Ectodermal cell (in vitro differentiated cells): Measurements from ENCODE around the gene ZNF207.

Source experiments
- H3K27ac ChIP-seq: 2 replicates; pipeline ENCODE4 v1.7.0; 2013; ENCODE audit warnings: mild to moderate bottlenecking, low read depth, low read length; ENCODE audit not compliant: insufficient read depth, poor library complexity, severe bottlenecking
- H3K27me3 ChIP-seq: 2 replicates; pipeline ENCODE4 v1.7.0; 2013; ENCODE audit warnings: mild to moderate bottlenecking, low read length; ENCODE audit not compliant: insufficient read depth, control insufficient read depth, poor library complexity, severe bottlenecking
- H3K36me3 ChIP-seq: one replicate; pipeline ENCODE4 v1.7.0; 2013; ENCODE audit warnings: low read length; ENCODE audit not compliant: control insufficient read depth, insufficient read depth
- H3K4me1 ChIP-seq: one replicate; pipeline ENCODE4 v1.7.0; 2013; ENCODE audit warnings: low read length; ENCODE audit not compliant: control insufficient read depth, insufficient read depth
- H3K4me3 ChIP-seq: 2 replicates; pipeline ENCODE4 v1.7.0; 2013; ENCODE audit warnings: low read depth, low read length, control low read depth; ENCODE audit not compliant: insufficient read depth
- H3K9me3 ChIP-seq: 2 replicates; pipeline ENCODE4 v1.7.0; 2013; ENCODE audit warnings: mild to moderate bottlenecking, low read length, moderate library complexity; ENCODE audit not compliant: control insufficient read depth
- WGBS, 2 experiments: methylation state at CpG; one replicate each; pipeline ENCODE4 v1.1.7; 2013; ENCODE audit warnings: missing lambda C conversion rate in 2 of 2; 5-methylcytosine and 5-hydroxymethylcytosine counted together

The ZNF207 gene

DNA sequence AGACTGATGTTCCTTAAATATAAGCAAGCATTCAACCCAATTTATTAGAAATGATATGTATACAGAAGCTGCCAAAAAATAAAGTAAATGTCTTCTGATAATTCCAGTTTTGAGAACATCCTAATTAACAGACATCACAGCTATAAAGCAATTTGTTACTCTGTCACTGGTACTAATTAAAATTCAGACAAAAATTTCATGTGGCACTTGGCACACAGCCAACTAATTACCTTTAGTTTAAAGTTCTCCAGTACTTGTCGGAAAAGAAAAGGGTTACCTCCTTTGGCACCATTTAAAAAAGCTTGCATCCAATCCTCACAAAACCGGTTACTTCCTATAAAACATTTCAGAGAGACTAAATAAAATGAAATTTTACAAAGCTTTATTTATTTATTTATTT, 16.8 kb upstream of the ZNF207 start:
- Histone ChIP-seq H3K27ac (no peak overlapping the region), H3K4me1 (no peaks in the 10 kb centered on the region), H3K4me3 (no peak overlapping the region), H3K27me3 (no peaks in the 10 kb centered on the region), H3K36me3 (peaks cover 33% of the 10 kb centered on the region), H3K9me3 (no peaks in the 10 kb centered on the region)
- 91% methylated on average over 1 of the region's 2 CpGs for WGBS, 2 experiments

DNA sequence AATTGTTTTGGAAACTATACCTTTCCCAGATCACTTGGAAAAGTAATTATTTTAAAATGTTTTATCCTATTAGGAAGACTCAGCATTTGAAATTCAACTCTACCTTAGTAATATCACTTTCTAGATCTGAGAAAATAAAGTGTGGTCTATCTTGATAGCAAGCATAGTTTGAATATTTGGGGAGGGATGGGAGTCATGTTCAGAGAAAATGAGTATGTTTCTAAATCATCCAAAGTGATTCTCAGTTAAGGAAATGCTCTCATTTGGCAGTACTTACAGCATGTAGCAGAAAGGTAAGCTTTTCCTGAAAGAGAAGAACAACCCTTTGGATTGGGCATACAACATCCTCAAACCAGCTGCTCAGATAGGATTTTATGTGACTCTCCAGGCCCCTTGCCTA, 14.9 kb upstream of the ZNF207 start:
- Histone ChIP-seq H3K27ac (no peak overlapping the region), H3K4me3 (no peak overlapping the region), H3K36me3 (peaks cover 44% of the 10 kb centered on the region), H3K27me3 (no peaks in the 10 kb centered on the region), H3K9me3 (no peaks in the 10 kb centered on the region), H3K4me1 (no peaks in the 10 kb centered on the region)

DNA sequence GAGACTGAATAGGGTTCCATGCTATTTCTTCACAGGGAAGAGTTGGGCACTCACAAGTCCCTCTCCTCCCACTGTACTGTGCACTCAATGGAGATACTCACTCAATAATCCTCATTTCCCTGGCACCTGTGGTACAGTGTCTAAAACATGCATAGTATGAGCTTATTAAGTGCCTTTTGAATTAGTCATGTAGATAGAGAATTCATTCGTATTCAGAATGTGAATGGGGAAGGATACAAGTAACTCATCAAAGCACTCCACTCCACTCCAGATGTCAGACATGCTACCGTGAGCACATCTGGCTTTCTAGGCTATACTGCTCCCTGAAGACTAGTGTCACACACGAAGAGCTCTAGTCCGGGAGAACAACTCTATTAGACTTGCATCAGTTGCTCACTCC, 14.3 kb upstream of the ZNF207 start:
- 95% methylated on average over 4 of the region's 4 CpGs for WGBS, 2 experiments
- Histone ChIP-seq H3K4me3 (no peak overlapping the region), H3K9me3 (no peaks in the 10 kb centered on the region), H3K27ac (no peak overlapping the region), H3K36me3 (peaks cover 44% of the 10 kb centered on the region), H3K27me3 (no peaks in the 10 kb centered on the region), H3K4me1 (no peaks in the 10 kb centered on the region)

DNA sequence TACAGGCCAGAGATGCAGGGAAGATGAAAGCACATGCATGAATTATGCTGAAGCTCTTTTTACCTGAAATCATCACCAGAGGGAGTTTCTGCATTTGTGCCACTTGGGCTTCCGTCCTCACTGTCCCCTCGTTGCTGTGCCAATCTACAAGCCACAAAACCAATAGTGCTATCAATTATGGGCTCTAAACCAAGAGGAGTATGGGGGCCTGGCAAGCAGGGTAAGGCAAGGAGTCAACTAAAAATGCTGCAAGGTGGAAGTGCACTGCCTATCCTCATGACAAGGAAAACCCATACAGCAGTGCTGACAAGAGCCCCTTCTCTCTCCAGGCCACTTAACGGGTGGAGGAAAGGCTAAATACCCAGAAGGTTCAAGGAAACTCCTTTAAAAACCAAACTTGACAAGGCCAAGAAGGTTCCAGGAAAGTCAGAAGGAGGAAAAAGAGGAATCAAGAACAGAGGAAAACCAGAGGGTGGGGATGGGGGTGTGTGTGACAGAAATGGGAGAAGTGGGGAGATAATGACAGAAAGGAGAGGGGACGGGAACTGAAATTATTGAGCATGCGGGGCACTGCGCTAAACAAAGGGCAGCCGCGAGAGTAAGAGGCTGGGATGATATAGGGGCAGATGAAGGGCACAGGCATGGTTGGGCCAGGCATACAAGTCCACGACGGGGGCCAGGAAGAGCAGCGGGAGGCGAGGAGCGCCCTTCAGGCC, 8.7 kb upstream of the ZNF207 start:
- peaks cover 25% of the 10 kb centered on the region for H3K36me3 ChIP-seq
- H3K27me3 ChIP-seq, result no peaks in the 10 kb centered on the region
- H3K9me3 ChIP-seq, result no peaks in the 10 kb centered on the region
- no peaks in the 10 kb centered on the region for H3K4me1 ChIP-seq
- 14 to 17% methylated on average over 12 to 13 of the region's 13 CpGs for WGBS, 2 experiments
- no peak overlapping the region for H3K27ac ChIP-seq
- peak overlapping the region; percentile 70 for H3K4me3 ChIP-seq

DNA sequence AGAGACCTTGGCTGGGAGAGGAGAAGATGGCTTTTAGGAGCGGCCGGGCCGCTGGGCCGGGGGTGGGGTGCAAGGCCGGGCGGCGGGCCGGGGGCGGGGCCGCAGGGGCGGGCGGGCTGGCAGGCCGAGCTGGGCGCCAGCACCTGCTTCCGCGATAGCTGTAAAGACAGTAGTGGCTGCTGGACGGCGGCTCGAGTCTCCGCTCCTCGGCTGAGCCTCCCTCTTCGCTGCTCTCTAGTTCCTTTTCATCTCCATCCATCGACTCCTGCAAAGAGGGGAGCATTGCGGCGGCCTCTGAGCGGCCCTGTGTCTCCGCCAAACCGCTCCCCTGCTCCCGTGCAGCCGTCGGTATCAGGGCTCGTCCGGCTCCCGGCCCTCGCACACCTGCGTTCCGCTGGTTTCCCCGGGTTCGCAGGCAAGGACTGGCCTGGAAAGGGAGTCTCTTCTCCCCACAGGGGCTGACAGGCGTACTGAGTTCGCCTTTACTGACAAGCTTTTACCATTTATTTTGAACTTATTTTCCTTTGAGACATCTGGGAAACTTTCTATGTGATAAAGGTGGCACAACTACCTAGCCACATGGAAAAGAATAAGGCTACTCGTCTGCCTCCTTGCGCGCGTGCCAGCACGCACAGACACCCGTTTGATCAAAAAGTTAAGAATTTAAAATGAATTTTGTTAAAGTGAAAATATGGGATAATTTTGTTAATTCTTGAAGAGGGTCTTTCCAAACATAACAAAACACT, 7.9 kb upstream of the ZNF207 start, which contains the start of gene C17orf75:
TSS of gene C17orf75 (minus strand) at position 317 of the 746 bp plus-strand sequence. CDS start at position 283, 34 bp downstream.
- Histone ChIP-seq H3K4me3 (peak within 1 kb of the TSS; percentile 70), H3K27me3 (no peaks in the 10 kb centered on the region), H3K4me1 (no peaks in the 10 kb centered on the region), H3K27ac (peak within 1 kb of the TSS; percentile 66), H3K36me3 (peaks cover 23% of the 10 kb centered on the region), H3K9me3 (no peaks in the 10 kb centered on the region)
- 12 to 14% methylated on average over 47 of the region's 47 CpGs for WGBS, 2 experiments

- 90 to 91% methylated on average over 12 of the region's 14 CpGs for WGBS, 2 experiments
- Histone ChIP-seq H3K4me3 (peak overlapping the region; percentile 70), H3K4me1 (no peaks in the 10 kb centered on the region), H3K9me3 (no peaks in the 10 kb centered on the region), H3K27ac (no peak overlapping the region), H3K36me3 (peaks cover 16% of the 10 kb centered on the region), H3K27me3 (no peaks in the 10 kb centered on the region)
These were observed 7.2 kb upstream of the ZNF207 start for GRCh38 chr17:32342603-32343325.

DNA sequence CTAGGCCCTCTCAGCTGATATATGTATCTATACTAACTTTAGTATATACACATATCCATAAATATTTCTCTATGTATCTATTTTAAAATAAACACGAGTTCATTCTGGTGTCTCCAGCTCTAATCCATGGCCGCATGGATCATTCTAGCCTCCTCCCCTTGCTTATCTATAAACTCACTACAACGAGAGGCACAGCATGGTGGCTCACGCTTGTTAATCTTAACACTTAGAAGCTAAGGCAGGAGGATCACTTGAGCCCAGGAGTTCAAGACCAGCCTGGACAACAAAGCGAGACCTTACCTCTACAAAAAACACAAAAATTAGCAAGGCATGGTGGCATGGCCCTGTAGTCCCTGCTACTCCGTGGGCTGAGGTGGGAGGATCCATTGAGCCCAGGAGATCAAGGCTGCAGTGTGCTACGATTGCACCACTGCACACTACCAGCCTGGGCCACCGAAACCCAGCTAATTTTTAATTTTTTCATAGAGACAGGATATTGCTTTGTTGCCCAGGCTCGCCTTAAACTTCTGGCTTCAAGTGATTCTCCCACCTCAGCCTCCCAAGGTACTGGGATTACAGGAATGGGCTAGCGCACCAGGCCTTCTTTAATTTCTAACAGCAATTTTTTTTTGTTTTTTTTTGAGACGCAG, 3.9 kb upstream of the ZNF207 start:
- no peaks in the 10 kb centered on the region for H3K27me3 ChIP-seq
- WGBS, 2 experiments, result 89 to 92% methylated on average over 11 of the region's 11 CpGs
- no peaks in the 10 kb centered on the region for H3K36me3 ChIP-seq
- H3K9me3 ChIP-seq, result no peaks in the 10 kb centered on the region
- no peak overlapping the region for H3K4me3 ChIP-seq
- H3K27ac ChIP-seq, result no peak overlapping the region
- no peaks in the 10 kb centered on the region for H3K4me1 ChIP-seq

DNA sequence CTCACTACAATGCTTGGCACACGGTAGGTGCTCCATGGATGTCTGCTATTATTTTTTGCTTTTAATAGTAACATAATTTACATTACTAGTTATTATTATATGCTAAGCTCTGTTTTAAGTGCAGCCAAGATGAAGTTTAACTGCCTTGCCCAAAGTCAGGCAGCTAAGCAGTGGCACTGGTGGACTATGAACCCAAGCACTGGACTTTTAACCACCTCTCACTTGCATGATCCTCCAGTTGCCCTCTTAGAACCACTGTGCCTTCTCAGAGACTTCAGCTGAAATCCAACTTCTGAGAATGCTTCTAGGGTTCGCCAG, 1.5 kb upstream of the ZNF207 start:
- 86 to 94% methylated on average over 1 to 2 of the region's 2 CpGs for WGBS, 2 experiments
- no peak overlapping the region for H3K4me3 ChIP-seq
- no peaks in the 10 kb centered on the region for H3K9me3 ChIP-seq
- no peaks in the 10 kb centered on the region for H3K36me3 ChIP-seq
- no peak overlapping the region for H3K27ac ChIP-seq
- H3K27me3 ChIP-seq, result no peaks in the 10 kb centered on the region
- no peaks in the 10 kb centered on the region for H3K4me1 ChIP-seq

DNA sequence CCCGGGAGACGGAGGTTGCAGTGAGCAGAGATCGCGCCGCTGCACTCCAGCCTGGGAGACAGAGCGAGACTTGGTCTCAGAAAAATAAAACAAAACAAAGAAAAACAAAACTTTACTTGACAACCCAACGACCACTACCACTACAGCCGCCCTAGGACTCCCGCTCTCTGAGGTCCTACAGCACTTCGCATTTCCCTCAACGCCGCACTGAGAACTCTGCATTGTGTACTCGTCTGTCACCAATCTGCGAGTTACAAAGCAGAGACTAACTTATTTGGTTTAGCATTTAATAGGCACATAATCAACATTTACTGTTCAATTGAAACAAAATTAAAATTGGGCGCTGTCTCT, 479 bp upstream of the ZNF207 start:
- Histone ChIP-seq H3K9me3 (no peaks in the 10 kb centered on the region), H3K27me3 (no peaks in the 10 kb centered on the region), H3K27ac (peak overlapping the region; percentile 90), H3K4me1 (no peaks in the 10 kb centered on the region), H3K36me3 (peaks cover 8% of the 10 kb centered on the region), H3K4me3 (peak overlapping the region; percentile 75)
- 49 to 52% methylated on average over 15 of the region's 15 CpGs for WGBS, 2 experiments
